Ovary (tissue), 3 donors: ENCODE data around the gene LHX8.

ENCODE experiments used
- CTCF ChIP-seq, 3 donors: fragments of 450-650 bp in 2 of 3; fragments of 200-600 bp in 1 of 3; IDR thresholded peaks; one replicate each; pipeline versions ENCODE4 v1.5.1 to v1.8.0; 2016 to 2022; ENCODE audit warnings: antibody characterized with exemption in 3 of 3, mild to moderate bottlenecking in 1 of 3
- EP300 ChIP-seq: sonication (generic); formaldehyde crosslinking; IDR thresholded peaks from one replicate; pipeline ENCODE4 v1.6.1; 2017; ENCODE audit warnings: antibody characterized with exemption
- POLR2A ChIP-seq: fragments of 450-650 bp; IDR thresholded peaks from one replicate; pipeline ENCODE4 v1.6.1; 2017; ENCODE audit warnings: antibody characterized with exemption, mild to moderate bottlenecking, moderate library complexity
- donor health status: DM: no; HTN: no; CAD: no.

- TF ChIP-seq POLR2A (no peak), CTCF (IDR thresholded peaks at IDR 0.05) (no peak), EP300 (no peak)
Measured at GRCh38 chr1:75202751-75203150, 68.6 kb downstream of the LHX8 start.
